Muscle layer of duodenum (tissue), 2 donors: Measurements from ENCODE around the gene TJAP1.

ENCODE experiments used
- H3K27ac ChIP-seq: one replicate; pipeline ENCODE4 v1.7.0; 2013; ENCODE audit warnings: mild to moderate bottlenecking, low read length
- H3K27me3 ChIP-seq: one replicate; pipeline ENCODE4 v1.7.0; 2013; ENCODE audit warnings: low read depth, mild to moderate bottlenecking, control low read depth, low read length
- H3K36me3 ChIP-seq, 2 donors: one replicate each; pipeline ENCODE4 v1.7.0; 2013; ENCODE audit warnings: low read length in 2 of 2, control low read depth in 1 of 2, mild to moderate bottlenecking in 1 of 2; ENCODE audit not compliant: insufficient read depth in 2 of 2, control insufficient read depth in 1 of 2
- H3K4me1 ChIP-seq, 2 donors: one replicate each; pipeline ENCODE4 v1.7.0; 2013; ENCODE audit warnings: low read length in 2 of 2, mild to moderate bottlenecking in 2 of 2, control low read depth in 1 of 2, moderate library complexity in 1 of 2; ENCODE audit not compliant: insufficient read depth in 2 of 2, control insufficient read depth in 1 of 2
- H3K4me3 ChIP-seq, 2 donors: one replicate each; pipeline ENCODE4 v1.7.0; 2013; ENCODE audit warnings: low read length in 2 of 2, low read depth in 1 of 2, mild to moderate bottlenecking in 1 of 2
- H3K9me3 ChIP-seq, 2 donors: one replicate each; pipeline ENCODE4 v1.7.0; 2013; ENCODE audit warnings: low read length in 2 of 2, control low read depth in 1 of 2, mild to moderate bottlenecking in 1 of 2; ENCODE audit not compliant: control insufficient read depth in 1 of 2
- donor health status: healthy.

Gene TJAP1

GRCh38 chr6:43477235-43478007, at the start of gene TJAP1:
Gene TJAP1, plus strand, starts transcription at chr6:43477570. Its CDS starts 21,432 bp downstream, at chr6:43499002.
- Histone ChIP-seq H3K4me1 (peaks cover 15 to 23% of the 10 kb centered on the region in 2 donors), H3K27ac (peak within 1 kb of the TSS; percentile 82)

GRCh38 chr6:43428112-43428570, 49.2 kb upstream of the TJAP1 start:
- Histone ChIP-seq H3K4me3 (peak overlapping the region; percentile 93 to 94), H3K27ac (peak overlapping the region; percentile 89), H3K27me3 (no peaks in the 10 kb centered on the region), H3K36me3 (peaks cover 0 to 12% of the 10 kb centered on the region in 2 donors), H3K4me1 (peaks cover 8 to 24% of the 10 kb centered on the region in 2 donors), H3K9me3 (no peaks in the 10 kb centered on the region)

More at GRCh38 chr6:43477235-43478007, at the start of gene TJAP1:
- Histone ChIP-seq H3K36me3 (no peaks in the 10 kb centered on the region), H3K27me3 (no peaks in the 10 kb centered on the region), H3K4me3 (peak within 1 kb of the TSS; percentile 84 to 86), H3K9me3 (no peaks in the 10 kb centered on the region)

- peaks cover 7 to 17% of the 10 kb centered on the region in 2 donors for H3K36me3 ChIP-seq
- no peaks in the 10 kb centered on the region for H3K9me3 ChIP-seq
- peak overlapping the region; percentile 93 to 94 for H3K4me3 ChIP-seq
- no peak overlapping the region for H3K27ac ChIP-seq
- peaks cover 8 to 24% of the 10 kb centered on the region in 2 donors for H3K4me1 ChIP-seq
- no peaks in the 10 kb centered on the region for H3K27me3 ChIP-seq
Measured at GRCh38 chr6:43428874-43429273, 48.5 kb upstream of the TJAP1 start.

GRCh38 chr6:43432009-43432945, 45.1 kb upstream of the TJAP1 start:
- H3K36me3 ChIP-seq, result peaks cover 7 to 29% of the 10 kb centered on the region in 2 donors
- no peaks in the 10 kb centered on the region for H3K9me3 ChIP-seq
- no peak overlapping the region for H3K27ac ChIP-seq
- H3K4me1 ChIP-seq, result peaks cover 17 to 37% of the 10 kb centered on the region in 2 donors
- no peaks in the 10 kb centered on the region for H3K27me3 ChIP-seq
- H3K4me3 ChIP-seq, result no peak overlapping the region

- Histone ChIP-seq H3K4me1 (peaks cover 17 to 36% of the 10 kb centered on the region in 2 donors), H3K27me3 (no peaks in the 10 kb centered on the region), H3K36me3 (peaks cover 7 to 32% of the 10 kb centered on the region in 2 donors)
Measured at GRCh38 chr6:43433148-43433547, 44.2 kb upstream of the TJAP1 start.

GRCh38 chr6:43434001-43434840, 43.1 kb upstream of the TJAP1 start:
- no peaks in the 10 kb centered on the region for H3K27me3 ChIP-seq
- H3K4me1 ChIP-seq, result peaks cover 9 to 25% of the 10 kb centered on the region in 2 donors
- no peaks in the 10 kb centered on the region for H3K9me3 ChIP-seq
- H3K36me3 ChIP-seq, result peaks cover 7 to 41% of the 10 kb centered on the region in 2 donors
- no peak overlapping the region for H3K27ac ChIP-seq
- H3K4me3 ChIP-seq, result no peak overlapping the region

More at GRCh38 chr6:43433148-43433547, 44.2 kb upstream of the TJAP1 start:
- no peak overlapping the region for H3K27ac ChIP-seq
- H3K9me3 ChIP-seq, result no peaks in the 10 kb centered on the region
- no peak overlapping the region for H3K4me3 ChIP-seq

GRCh38 chr6:43434943-43435342, 42.4 kb upstream of the TJAP1 start:
- H3K9me3 ChIP-seq, result no peaks in the 10 kb centered on the region
- H3K27me3 ChIP-seq, result no peaks in the 10 kb centered on the region
- no peak overlapping the region for H3K27ac ChIP-seq
- no peak overlapping the region for H3K4me3 ChIP-seq
- H3K4me1 ChIP-seq, result peaks cover 9 to 22% of the 10 kb centered on the region in 2 donors
- H3K36me3 ChIP-seq, result peaks cover 7 to 41% of the 10 kb centered on the region in 2 donors

- H3K9me3 ChIP-seq, result no peaks in the 10 kb centered on the region
- H3K27ac ChIP-seq, result peak overlapping the region; percentile 10
- peaks cover 9 to 18% of the 10 kb centered on the region in 2 donors for H3K4me1 ChIP-seq
- no peaks in the 10 kb centered on the region for H3K27me3 ChIP-seq
- peaks cover 7 to 50% of the 10 kb centered on the region in 2 donors for H3K36me3 ChIP-seq
- no peak overlapping the region for H3K4me3 ChIP-seq
Measured at GRCh38 chr6:43435682-43436437, 41.5 kb upstream of the TJAP1 start.

GRCh38 chr6:43436577-43437282, 40.6 kb upstream of the TJAP1 start:
- Histone ChIP-seq H3K9me3 (no peaks in the 10 kb centered on the region), H3K27ac (peak overlapping the region; percentile 10), H3K36me3 (peaks cover 12 to 56% of the 10 kb centered on the region in 2 donors), H3K27me3 (no peaks in the 10 kb centered on the region), H3K4me1 (peaks cover 9 to 18% of the 10 kb centered on the region in 2 donors), H3K4me3 (no peak overlapping the region)
